PC-3 (cell line): ENCODE results near the gene SRM. TPM values are rescaled to one million over a fixed set of nuclear protein-coding genes. Genes with fewer than 3 reads are reported as not detected.
"Not testable (repeated sequence)": the region's sequence is repeated elsewhere in the genome, so short reads cannot be mapped to it uniquely, and the experiment has no call there.

Experiments used
- ATAC-seq: fragments of 200-7000 bp; cut with Tn5 transposase; 2 replicates; pipeline ENCODE4 v1.9.1; 2020; ENCODE audit warnings: mild to moderate bottlenecking, moderate library complexity
- BruUV-seq: library from RNA; stranded (reverse); fragments of 400-500 nt; replicated peaks from 2 replicates; lab custom pipeline; 2021; lab: Mats Ljungman, UMichigan
- CTCF ChIA-PET: fragments of 300-600 bp; sonication (Branson Sonifier 250); formaldehyde crosslinking; loops from one replicate; lab custom pipeline; 2022; ENCODE audit warnings: antibody characterized with exemption; lab: Charles Lee
- POLR2A ChIA-PET: fragments of 300-600 bp; sonication (Branson Sonifier 250); formaldehyde crosslinking; loops from one replicate; lab custom pipeline; 2022; ENCODE audit warnings: antibody characterized with exemption; ENCODE audit not compliant: unreplicated experiment; lab: Charles Lee
- DNase-seq: peaks from one replicate; pipeline ENCODE4 v3.0.0-alpha.2; 2015
- H2AFZ ChIP-seq: fragments of 300-600 bp; sonication (generic); 2 replicates; pipeline ENCODE4 v1.6.0; 2016; ENCODE audit warnings: antibody characterized with exemption, low read length
- H3F3A ChIP-seq: fragments of 300-600 bp; sonication (generic); one replicate; pipeline ENCODE4 v1.6.0; 2017; ENCODE audit warnings: antibody characterized with exemption, low read length, control low read depth, mild to moderate bottlenecking; ENCODE audit not compliant: unreplicated experiment
- H3K27ac ChIP-seq: fragments of 300-600 bp; sonication (generic); 2 replicates; pipeline ENCODE4 v1.5.1; 2016; ENCODE audit warnings: mild to moderate bottlenecking, low read length
- H3K27me3 ChIP-seq: fragments of 300-600 bp; sonication (generic); 2 replicates; pipeline ENCODE4 v1.6.1; 2016; ENCODE audit warnings: low read length, mixed read lengths
- H3K36me3 ChIP-seq: fragments of 300-600 bp; sonication (generic); 2 replicates; pipeline ENCODE4 v1.6.1; 2016; ENCODE audit warnings: low read depth, mixed run types, low read length, mixed read lengths
- H3K4me1 ChIP-seq: fragments of 300-600 bp; sonication (generic); 2 replicates; pipeline ENCODE4 v1.5.1; 2016; ENCODE audit warnings: low read length; ENCODE audit not compliant: insufficient read depth
- H3K4me2 ChIP-seq: fragments of 300-600 bp; sonication (generic); 2 replicates; pipeline ENCODE4 v1.6.0; 2016; ENCODE audit warnings: low read length
- H3K4me3 ChIP-seq: fragments of 300-600 bp; sonication (generic); 2 replicates; pipeline ENCODE4 v1.5.1; 2016; ENCODE audit warnings: mild to moderate bottlenecking, low read length, mixed read lengths
- H3K79me2 ChIP-seq: fragments of 300-600 bp; sonication (generic); 2 replicates; pipeline ENCODE4 v1.6.1; 2017; ENCODE audit warnings: low read length, mixed read lengths
- H3K9ac ChIP-seq: fragments of 300-600 bp; sonication (generic); 2 replicates; pipeline ENCODE4 v1.6.0; 2016; ENCODE audit warnings: mild to moderate bottlenecking, low read length
- H3K9me2 ChIP-seq: fragments of 300-600 bp; sonication (generic); replicated peaks from 2 replicates; pipeline ENCODE4 v1.6.1; 2016; ENCODE audit warnings: mixed run types, low read length, mixed read lengths
- H3K9me3 ChIP-seq: fragments of 300-600 bp; sonication (generic); 2 replicates; pipeline ENCODE4 v1.6.1; 2016; ENCODE audit warnings: low read length, mixed read lengths
- H4K20me1 ChIP-seq: fragments of 300-600 bp; sonication (generic); 2 replicates; pipeline ENCODE4 v1.6.1; 2016; ENCODE audit warnings: low read length, mixed read lengths
- EZH2 ChIP-seq: fragments of 300-600 bp; sonication (generic); IDR thresholded peaks from one replicate; pipeline ENCODE4 v1.6.1; 2017; ENCODE audit warnings: antibody characterized with exemption, mild to moderate bottlenecking, low read length; ENCODE audit not compliant: unreplicated experiment
- EZH2phosphoT487 ChIP-seq: fragments of 300-600 bp; sonication (generic); IDR thresholded peaks from 2 replicates; pipeline ENCODE4 v1.6.1; 2018; ENCODE audit warnings: mild to moderate bottlenecking, antibody characterized with exemption, low read length, borderline replicate concordance
- intact Hi-C: fragments of 100-400 bp; cut with micrococcal nuclease; formaldehyde crosslinking; loops from 2 replicates; pipeline ENCODE4 v1.9.0; 2023
- total RNA-seq: library from RNA; depleted of rRNA; stranded (reverse); fragments of >200 nt; gene quantifications from 2 replicates; pipeline ENCODE4 v1.2.3, GENCODE V29; 2014
- TF ChIP-seq, protein P1 (sequence below): fragments of 300-600 bp; sonication (generic); conservative IDR thresholded peaks from 2 replicates; pipeline ENCODE4 v1.5.1; 2017; ENCODE audit warnings: antibody characterized with exemption, low read depth, mild to moderate bottlenecking, low read length

Gene SRM
- total RNA-seq, 1 experiment from 2014 or later, result 151 TPM

DNA sequence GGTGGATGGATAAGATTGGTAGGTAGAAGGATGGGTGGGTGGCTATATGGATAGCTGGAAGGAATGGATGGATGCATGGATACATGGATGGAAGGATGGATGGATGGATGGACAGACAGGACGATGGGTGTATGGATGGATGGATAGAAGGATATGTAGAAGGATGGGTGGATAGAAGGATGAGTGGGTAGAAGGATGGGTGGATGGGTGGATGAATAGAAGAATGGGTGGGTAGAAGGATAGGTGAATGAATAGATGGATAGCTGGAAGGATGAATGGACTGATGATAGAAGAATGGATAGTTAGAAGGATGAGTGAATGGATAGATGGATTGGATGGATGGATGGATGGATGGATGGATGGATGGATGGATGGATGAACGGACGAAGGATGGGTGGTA lies 17.8 kb downstream of the SRM start:
- H3F3A ChIP-seq, result no peaks in the 10 kb centered on the region
- H4K20me1 ChIP-seq, result no peaks in the 10 kb centered on the region
- DNase-seq, result no peak
- no peak overlapping the region for H3K27ac ChIP-seq
- no peaks in the 10 kb centered on the region for H3K9me3 ChIP-seq
- no peak overlapping the region for H3K4me2 ChIP-seq
- intact Hi-C loops, result no loop called here
- H3K9me2 ChIP-seq, result no peaks in the 10 kb centered on the region
- H3K4me3 ChIP-seq, result no peak overlapping the region
- no peak for ATAC-seq
- H2AFZ ChIP-seq, result no peak overlapping the region
- CTCF ChIA-PET, result no interaction called here
- no TSS peak for BruUV-seq
- TF ChIP-seq EZH2phosphoT487, result no peak
- no peak for TF ChIP-seq EZH2
- TF ChIP-seq, protein P1, sequence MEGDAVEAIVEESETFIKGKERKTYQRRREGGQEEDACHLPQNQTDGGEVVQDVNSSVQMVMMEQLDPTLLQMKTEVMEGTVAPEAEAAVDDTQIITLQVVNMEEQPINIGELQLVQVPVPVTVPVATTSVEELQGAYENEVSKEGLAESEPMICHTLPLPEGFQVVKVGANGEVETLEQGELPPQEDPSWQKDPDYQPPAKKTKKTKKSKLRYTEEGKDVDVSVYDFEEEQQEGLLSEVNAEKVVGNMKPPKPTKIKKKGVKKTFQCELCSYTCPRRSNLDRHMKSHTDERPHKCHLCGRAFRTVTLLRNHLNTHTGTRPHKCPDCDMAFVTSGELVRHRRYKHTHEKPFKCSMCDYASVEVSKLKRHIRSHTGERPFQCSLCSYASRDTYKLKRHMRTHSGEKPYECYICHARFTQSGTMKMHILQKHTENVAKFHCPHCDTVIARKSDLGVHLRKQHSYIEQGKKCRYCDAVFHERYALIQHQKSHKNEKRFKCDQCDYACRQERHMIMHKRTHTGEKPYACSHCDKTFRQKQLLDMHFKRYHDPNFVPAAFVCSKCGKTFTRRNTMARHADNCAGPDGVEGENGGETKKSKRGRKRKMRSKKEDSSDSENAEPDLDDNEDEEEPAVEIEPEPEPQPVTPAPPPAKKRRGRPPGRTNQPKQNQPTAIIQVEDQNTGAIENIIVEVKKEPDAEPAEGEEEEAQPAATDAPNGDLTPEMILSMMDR, result no peak
- H3K9ac ChIP-seq, result no peak overlapping the region
- no peaks in the 10 kb centered on the region for H3K36me3 ChIP-seq
- no peaks in the 10 kb centered on the region for H3K4me1 ChIP-seq
- H3K79me2 ChIP-seq, result no peaks in the 10 kb centered on the region
- no peaks in the 10 kb centered on the region for H3K27me3 ChIP-seq
- POLR2A ChIA-PET, result no interaction called here

DNA sequence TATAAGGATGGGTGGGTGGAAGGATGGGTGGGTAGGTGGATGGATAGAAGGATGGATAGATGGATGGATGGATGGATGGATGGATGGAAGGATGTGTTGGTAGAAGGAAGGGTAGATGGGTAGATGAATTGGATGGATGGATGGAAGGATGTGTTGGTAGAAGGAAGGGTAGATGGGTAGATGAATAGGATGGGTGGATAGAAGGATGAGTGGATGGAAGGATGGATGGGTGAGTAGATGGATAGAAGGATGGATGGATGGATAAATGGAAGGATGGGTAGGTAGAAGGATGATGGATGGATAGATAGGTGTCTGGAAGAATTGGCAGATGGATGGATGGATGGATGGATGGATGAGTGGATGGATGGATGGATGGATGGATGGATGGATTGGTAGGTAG lies 18.8 kb downstream of the SRM start:
- TF ChIP-seq EZH2phosphoT487 (no peak), EZH2 (no peak)
- TF ChIP-seq, protein P1, result no peak
- H3K4me1 ChIP-seq, result no peaks in the 10 kb centered on the region
- intact Hi-C loops, result no loop called here
- no peaks in the 10 kb centered on the region for H3K9me2 ChIP-seq
- no peaks in the 10 kb centered on the region for H3K27me3 ChIP-seq
- no peaks in the 10 kb centered on the region for H3F3A ChIP-seq
- H3K36me3 ChIP-seq, result no peaks in the 10 kb centered on the region
- no peak overlapping the region for H2AFZ ChIP-seq
- ChIA-PET POLR2A (no interaction called here), CTCF (no interaction called here)
- no peaks in the 10 kb centered on the region for H3K9me3 ChIP-seq
- no TSS peak for BruUV-seq
- H3K79me2 ChIP-seq, result no peaks in the 10 kb centered on the region
- H4K20me1 ChIP-seq, result no peaks in the 10 kb centered on the region
- no peak overlapping the region for H3K9ac ChIP-seq
- ATAC-seq (no peak), DNase-seq (no peak)
- H3K4me2 ChIP-seq, result no peak overlapping the region
- no peak overlapping the region for H3K27ac ChIP-seq
- H3K4me3 ChIP-seq, result no peak overlapping the region

DNA sequence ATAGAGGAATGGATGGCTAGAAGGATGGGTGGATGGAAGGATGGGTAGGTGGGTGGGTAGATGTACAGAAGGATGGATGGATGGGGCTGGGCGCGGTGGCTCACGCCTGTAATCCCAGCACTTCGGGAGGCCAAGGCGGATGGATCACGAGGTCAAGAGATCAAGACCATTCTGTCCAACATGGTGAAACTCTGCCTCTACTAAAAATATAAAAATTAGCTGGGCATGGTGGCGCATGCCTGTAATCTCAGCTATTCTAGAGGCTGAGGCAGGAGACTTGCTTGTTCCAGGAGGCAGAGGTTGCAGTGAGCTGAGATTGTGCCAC lies 19.8 kb downstream of the SRM start:
- H3F3A ChIP-seq, H3K4me2 ChIP-seq, H3K4me1 ChIP-seq, DNase-seq, H3K9me2 ChIP-seq, H2AFZ ChIP-seq, intact Hi-C loops, H3K9me3 ChIP-seq, ATAC-seq, BruUV-seq, H4K20me1 ChIP-seq, H3K9ac ChIP-seq, H3K27me3 ChIP-seq, H3K79me2 ChIP-seq, H3K27ac ChIP-seq, POLR2A ChIA-PET, H3K4me3 ChIP-seq, H3K36me3 ChIP-seq: not testable (repeated sequence)
- CTCF ChIA-PET, result interaction anchor here (0.6 kb wide), 1 partner anchor 28 kb away, joined by 6 read pairs; no protein-coding TSS in a partner anchor
